Measurements from ENCODE around the gene DUSP5.

DNA sequence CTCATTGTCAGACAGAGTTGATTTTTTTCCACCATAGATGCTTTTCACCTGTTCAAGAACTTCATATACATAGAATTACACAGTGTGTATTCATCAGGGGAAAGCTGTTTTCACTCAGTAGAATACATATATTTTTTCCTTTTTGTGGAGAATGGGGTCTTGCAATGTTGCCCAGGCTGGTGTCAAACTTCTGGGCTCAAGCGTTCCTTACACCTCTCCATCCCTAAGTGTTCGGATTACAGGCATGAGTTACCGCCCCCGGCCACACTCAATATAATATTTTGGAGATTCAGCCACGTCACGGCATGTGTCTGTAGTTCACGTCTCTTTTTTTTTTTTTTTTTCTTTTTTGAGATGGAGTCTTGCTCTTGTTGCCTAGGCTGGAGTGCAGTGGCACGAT is 62.3 kb downstream of the DUSP5 start:
- TF ChIP-seq, protein P1, sequence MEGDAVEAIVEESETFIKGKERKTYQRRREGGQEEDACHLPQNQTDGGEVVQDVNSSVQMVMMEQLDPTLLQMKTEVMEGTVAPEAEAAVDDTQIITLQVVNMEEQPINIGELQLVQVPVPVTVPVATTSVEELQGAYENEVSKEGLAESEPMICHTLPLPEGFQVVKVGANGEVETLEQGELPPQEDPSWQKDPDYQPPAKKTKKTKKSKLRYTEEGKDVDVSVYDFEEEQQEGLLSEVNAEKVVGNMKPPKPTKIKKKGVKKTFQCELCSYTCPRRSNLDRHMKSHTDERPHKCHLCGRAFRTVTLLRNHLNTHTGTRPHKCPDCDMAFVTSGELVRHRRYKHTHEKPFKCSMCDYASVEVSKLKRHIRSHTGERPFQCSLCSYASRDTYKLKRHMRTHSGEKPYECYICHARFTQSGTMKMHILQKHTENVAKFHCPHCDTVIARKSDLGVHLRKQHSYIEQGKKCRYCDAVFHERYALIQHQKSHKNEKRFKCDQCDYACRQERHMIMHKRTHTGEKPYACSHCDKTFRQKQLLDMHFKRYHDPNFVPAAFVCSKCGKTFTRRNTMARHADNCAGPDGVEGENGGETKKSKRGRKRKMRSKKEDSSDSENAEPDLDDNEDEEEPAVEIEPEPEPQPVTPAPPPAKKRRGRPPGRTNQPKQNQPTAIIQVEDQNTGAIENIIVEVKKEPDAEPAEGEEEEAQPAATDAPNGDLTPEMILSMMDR (IDR thresholded peaks at IDR 0.05): no peak
- no peak for TF ChIP-seq ZFX (IDR thresholded peaks at IDR 0.05; ENCODE audit: borderline replicate concordance)

All from 22Rv1 (cell line).